IPS DF 4.7 (cell line): ENCODE data around the gene SLC23A2.

Experiments
- DNase-seq: peaks from one replicate; pipeline ENCODE4 v3.0.0-alpha.2; 2013; ENCODE audit warnings: low spot score; ENCODE audit errors: extremely low read depth

Gene SLC23A2

GRCh38 chr20:4846821-4847220 is 154.5 kb downstream of the SLC23A2 start:
- DNase-seq, result no peak

GRCh38 chr20:4844751-4845465 is 156.4 kb downstream of the SLC23A2 start:
- no peak for DNase-seq

- DNase-seq, result no peak
Observed at GRCh38 chr20:4844325-4844724, 157.0 kb downstream of the SLC23A2 start.

- no peak for DNase-seq
Observed at GRCh38 chr20:4840801-4841200, 160.5 kb downstream of the SLC23A2 start.

- DNase-seq, result no peak
Observed at GRCh38 chr20:4838526-4838925, 162.8 kb downstream of the SLC23A2 start.

- DNase-seq, result no peak
Observed at GRCh38 chr20:4837760-4838159, 163.6 kb downstream of the SLC23A2 start.

- no peak for DNase-seq
Observed at GRCh38 chr20:4836935-4837334, 164.4 kb downstream of the SLC23A2 start.

- DNase-seq, result no peak
Observed at GRCh38 chr20:4836473-4836872, 164.8 kb downstream of the SLC23A2 start.

GRCh38 chr20:4835244-4836177 is 165.8 kb downstream of the SLC23A2 start:
- DNase-seq, result no peak

GRCh38 chr20:4833074-4833728 is 168.1 kb downstream of the SLC23A2 start:
- no peak for DNase-seq

- no peak for DNase-seq
Observed at GRCh38 chr20:4832469-4832868, 168.8 kb downstream of the SLC23A2 start.

- DNase-seq, result no peak
Observed at GRCh38 chr20:4830696-4831095, 170.6 kb downstream of the SLC23A2 start.

GRCh38 chr20:4830259-4830658 is 171.1 kb downstream of the SLC23A2 start:
- DNase-seq, result no peak

GRCh38 chr20:4829514-4830215 is 171.6 kb downstream of the SLC23A2 start:
- no peak for DNase-seq

GRCh38 chr20:4828830-4829513 is 172.3 kb downstream of the SLC23A2 start:
- DNase-seq, result no peak

- no peak for DNase-seq
Observed at GRCh38 chr20:4821590-4821989, 179.7 kb downstream of the SLC23A2 start.

GRCh38 chr20:4820806-4821518 is 180.3 kb downstream of the SLC23A2 start:
- no peak for DNase-seq

- no peak for DNase-seq
Observed at GRCh38 chr20:4819901-4820300, 181.4 kb downstream of the SLC23A2 start.

- DNase-seq, result no peak
Observed at GRCh38 chr20:4817230-4817671, 184.1 kb downstream of the SLC23A2 start.

GRCh38 chr20:4815628-4816027 is 185.7 kb downstream of the SLC23A2 start:
- no peak for DNase-seq
